Head of caudate nucleus (tissue), 42 donors: ENCODE measurements around the gene UBE2U.

Experiments
- DNase-seq, 42 donors: peaks; one replicate each; pipeline versions ENCODE4 v3.0.0 to v3.0.0-alpha.2; 2020 to 2021; ENCODE audit warnings: mixed read lengths in 7 of 42
- intact Hi-C: fragments of 100-400 bp; cut with DNase I; formaldehyde crosslinking; loops from one replicate; pipeline ENCODE4 v1.15.0; 2022

The UBE2U gene

GRCh38 chr1:64315402-64315801, 112.0 kb downstream of the UBE2U start:
- DNase-seq, result no peak

More at GRCh38 chr1:64315402-64315801, 112.0 kb downstream of the UBE2U start:
- intact Hi-C loops, result no loop called here
